CD4-positive, alpha-beta T cell treated with Interleukin-21 for 1 hour (primary cell): ENCODE data around the gene CERKL.

Source experiments
- DNase-seq: peaks from one replicate; pipeline ENCODE4 v3.0.0-alpha.2; 2020

CERKL gene

GRCh38 chr2:181623159-181623558 lies 33.7 kb downstream of the CERKL start:
- no peak for DNase-seq

GRCh38 chr2:181621779-181622490 lies 35.0 kb downstream of the CERKL start:
- no peak for DNase-seq

GRCh38 chr2:181619516-181619915 lies 37.4 kb downstream of the CERKL start:
- DNase-seq = no peak

- DNase-seq = no peak
Observed at GRCh38 chr2:181616715-181617114, 40.2 kb downstream of the CERKL start.

- no peak for DNase-seq
Observed at GRCh38 chr2:181614874-181615638, 41.8 kb downstream of the CERKL start.

GRCh38 chr2:181613241-181613640 lies 43.7 kb downstream of the CERKL start:
- no peak for DNase-seq

- DNase-seq = no peak
Observed at GRCh38 chr2:181607629-181608590, 49.0 kb downstream of the CERKL start.

- DNase-seq = no peak
Observed at GRCh38 chr2:181605889-181606837, 50.7 kb downstream of the CERKL start.

- no peak for DNase-seq
Observed at GRCh38 chr2:181602017-181602416, 54.9 kb downstream of the CERKL start.

- DNase-seq = no peak
Observed at GRCh38 chr2:181596556-181596955, 60.3 kb downstream of the CERKL start.

GRCh38 chr2:181594322-181594721 lies 62.6 kb downstream of the CERKL start:
- DNase-seq = no peak

- DNase-seq = no peak
Observed at GRCh38 chr2:181589779-181590178, 67.1 kb downstream of the CERKL start.

- no peak for DNase-seq
Observed at GRCh38 chr2:181588546-181588945, 68.4 kb downstream of the CERKL start.

GRCh38 chr2:181586569-181587081 lies 70.3 kb downstream of the CERKL start:
- no peak for DNase-seq

- no peak for DNase-seq
Observed at GRCh38 chr2:181585732-181586131, 71.2 kb downstream of the CERKL start.

GRCh38 chr2:181581534-181581933 lies 75.4 kb downstream of the CERKL start:
- no peak for DNase-seq

- DNase-seq = no peak
Observed at GRCh38 chr2:181578829-181579228, 78.1 kb downstream of the CERKL start.

GRCh38 chr2:181576431-181576830 lies 80.5 kb downstream of the CERKL start:
- no peak for DNase-seq

- no peak for DNase-seq
Observed at GRCh38 chr2:181575650-181576025, 81.3 kb downstream of the CERKL start.

- no peak for DNase-seq
Observed at GRCh38 chr2:181575024-181575649, 81.8 kb downstream of the CERKL start.

GRCh38 chr2:181574321-181574720 lies 82.6 kb downstream of the CERKL start:
- DNase-seq = no peak
